Measurements from ENCODE around the gene REV3L.

REV3L gene

GRCh38 chr6:111388681-111389080 is 94.3 kb downstream of the REV3L start:
- no peaks in the 10 kb centered on the region for H3K27me3 ChIP-seq (ENCODE audit: control insufficient read depth, insufficient read depth, low read length)
- H3K4me3 ChIP-seq (ENCODE audit: low read length), result no peak overlapping the region
- peaks cover 60% of the 10 kb centered on the region for H3K36me3 ChIP-seq (ENCODE audit: insufficient read depth, low read length)
- H3K4me2 ChIP-seq (ENCODE audit: low read length), result no peak overlapping the region
- no peaks in the 10 kb centered on the region for H3K4me1 ChIP-seq (ENCODE audit: control insufficient read depth, insufficient read depth, low read length)
- H3K9me3 ChIP-seq (replicated peaks; ENCODE audit: low read length), result no peaks in the 10 kb centered on the region
- no peak overlapping the region for H3K9ac ChIP-seq (ENCODE audit: low read depth, low read length)

GRCh38 chr6:111382476-111383294 is 100.3 kb downstream of the REV3L start:
- H3K4me2 ChIP-seq (ENCODE audit: low read length), result no peak overlapping the region
- no peaks in the 10 kb centered on the region for H3K27me3 ChIP-seq (ENCODE audit: control insufficient read depth, insufficient read depth, low read length)
- peaks cover 10% of the 10 kb centered on the region for H3K4me1 ChIP-seq (ENCODE audit: control insufficient read depth, insufficient read depth, low read length)
- H3K9me3 ChIP-seq (replicated peaks; ENCODE audit: low read length), result no peaks in the 10 kb centered on the region
- peaks cover 60% of the 10 kb centered on the region for H3K36me3 ChIP-seq (ENCODE audit: insufficient read depth, low read length)
- no peak overlapping the region for H3K4me3 ChIP-seq (ENCODE audit: low read length)
- H3K9ac ChIP-seq (ENCODE audit: low read depth, low read length), result no peak overlapping the region

- Histone ChIP-seq H3K36me3 (ENCODE audit: insufficient read depth, low read length) (peaks cover 60% of the 10 kb centered on the region), H3K4me1 (ENCODE audit: control insufficient read depth, insufficient read depth, low read length) (peaks cover 10% of the 10 kb centered on the region), H3K4me3 (ENCODE audit: low read length) (no peak overlapping the region), H3K4me2 (ENCODE audit: low read length) (no peak overlapping the region), H3K9ac (ENCODE audit: low read depth, low read length) (no peak overlapping the region), H3K27me3 (ENCODE audit: control insufficient read depth, insufficient read depth, low read length) (no peaks in the 10 kb centered on the region), H3K9me3 (replicated peaks; ENCODE audit: low read length) (no peaks in the 10 kb centered on the region)
These were observed 101.3 kb downstream of the REV3L start for GRCh38 chr6:111381728-111382127.

- no peak overlapping the region for H3K9ac ChIP-seq (ENCODE audit: low read depth, low read length)
- peaks cover 10% of the 10 kb centered on the region for H3K4me1 ChIP-seq (ENCODE audit: control insufficient read depth, insufficient read depth, low read length)
- H3K9me3 ChIP-seq (replicated peaks; ENCODE audit: low read length), result no peaks in the 10 kb centered on the region
- peaks cover 66% of the 10 kb centered on the region for H3K36me3 ChIP-seq (ENCODE audit: insufficient read depth, low read length)
- H3K4me3 ChIP-seq (ENCODE audit: low read length), result no peak overlapping the region
- no peak overlapping the region for H3K4me2 ChIP-seq (ENCODE audit: low read length)
- H3K27me3 ChIP-seq (ENCODE audit: control insufficient read depth, insufficient read depth, low read length), result no peaks in the 10 kb centered on the region
These were observed 101.9 kb downstream of the REV3L start for GRCh38 chr6:111381123-111381522.

GRCh38 chr6:111379831-111380230 is 103.2 kb downstream of the REV3L start:
- H3K4me1 ChIP-seq (ENCODE audit: control insufficient read depth, insufficient read depth, low read length), result peaks cover 10% of the 10 kb centered on the region
- H3K4me2 ChIP-seq (ENCODE audit: low read length), result no peak overlapping the region
- no peaks in the 10 kb centered on the region for H3K27me3 ChIP-seq (ENCODE audit: control insufficient read depth, insufficient read depth, low read length)
- peaks cover 68% of the 10 kb centered on the region for H3K36me3 ChIP-seq (ENCODE audit: insufficient read depth, low read length)
- H3K4me3 ChIP-seq (ENCODE audit: low read length), result no peak overlapping the region
- no peak overlapping the region for H3K9ac ChIP-seq (ENCODE audit: low read depth, low read length)
- no peaks in the 10 kb centered on the region for H3K9me3 ChIP-seq (replicated peaks; ENCODE audit: low read length)

- Histone ChIP-seq H3K36me3 (ENCODE audit: insufficient read depth, low read length) (peaks cover 68% of the 10 kb centered on the region), H3K4me3 (ENCODE audit: low read length) (no peak overlapping the region), H3K27me3 (ENCODE audit: control insufficient read depth, insufficient read depth, low read length) (no peaks in the 10 kb centered on the region), H3K4me2 (ENCODE audit: low read length) (no peak overlapping the region), H3K9me3 (replicated peaks; ENCODE audit: low read length) (no peaks in the 10 kb centered on the region), H3K9ac (ENCODE audit: low read depth, low read length) (no peak overlapping the region), H3K4me1 (ENCODE audit: control insufficient read depth, insufficient read depth, low read length) (peaks cover 10% of the 10 kb centered on the region)
These were observed 103.7 kb downstream of the REV3L start for GRCh38 chr6:111379302-111379701.

- Histone ChIP-seq H3K27me3 (ENCODE audit: control insufficient read depth, insufficient read depth, low read length) (no peaks in the 10 kb centered on the region), H3K9ac (ENCODE audit: low read depth, low read length) (no peak overlapping the region), H3K4me1 (ENCODE audit: control insufficient read depth, insufficient read depth, low read length) (peaks cover 10% of the 10 kb centered on the region), H3K36me3 (ENCODE audit: insufficient read depth, low read length) (peaks cover 69% of the 10 kb centered on the region), H3K4me3 (ENCODE audit: low read length) (no peak overlapping the region), H3K4me2 (ENCODE audit: low read length) (no peak overlapping the region), H3K9me3 (replicated peaks; ENCODE audit: low read length) (no peaks in the 10 kb centered on the region)
These were observed 105.4 kb downstream of the REV3L start for GRCh38 chr6:111377558-111378120.

GRCh38 chr6:111367393-111368088 is 115.5 kb downstream of the REV3L start:
- H3K9me3 ChIP-seq (replicated peaks; ENCODE audit: low read length), result no peaks in the 10 kb centered on the region
- peaks cover 27% of the 10 kb centered on the region for H3K36me3 ChIP-seq (ENCODE audit: insufficient read depth, low read length)
- no peak overlapping the region for H3K4me2 ChIP-seq (ENCODE audit: low read length)
- H3K4me1 ChIP-seq (ENCODE audit: control insufficient read depth, insufficient read depth, low read length), result no peaks in the 10 kb centered on the region
- no peaks in the 10 kb centered on the region for H3K27me3 ChIP-seq (ENCODE audit: control insufficient read depth, insufficient read depth, low read length)
- no peak overlapping the region for H3K9ac ChIP-seq (ENCODE audit: low read depth, low read length)
- no peak overlapping the region for H3K4me3 ChIP-seq (ENCODE audit: low read length)

GRCh38 chr6:111361648-111362047 is 121.4 kb downstream of the REV3L start:
- Histone ChIP-seq H3K36me3 (ENCODE audit: insufficient read depth, low read length) (peaks cover 30% of the 10 kb centered on the region), H3K4me3 (ENCODE audit: low read length) (no peak overlapping the region), H3K9ac (ENCODE audit: low read depth, low read length) (no peak overlapping the region), H3K4me2 (ENCODE audit: low read length) (no peak overlapping the region), H3K4me1 (ENCODE audit: control insufficient read depth, insufficient read depth, low read length) (no peaks in the 10 kb centered on the region), H3K27me3 (ENCODE audit: control insufficient read depth, insufficient read depth, low read length) (no peaks in the 10 kb centered on the region), H3K9me3 (replicated peaks; ENCODE audit: low read length) (no peaks in the 10 kb centered on the region)

GRCh38 chr6:111358454-111358853 is 124.6 kb downstream of the REV3L start:
- no peak overlapping the region for H3K4me2 ChIP-seq (ENCODE audit: low read length)
- H3K36me3 ChIP-seq (ENCODE audit: insufficient read depth, low read length), result peaks cover 36% of the 10 kb centered on the region
- no peaks in the 10 kb centered on the region for H3K9me3 ChIP-seq (replicated peaks; ENCODE audit: low read length)
- H3K27me3 ChIP-seq (ENCODE audit: control insufficient read depth, insufficient read depth, low read length), result no peaks in the 10 kb centered on the region
- H3K4me3 ChIP-seq (ENCODE audit: low read length), result no peak overlapping the region
- no peak overlapping the region for H3K9ac ChIP-seq (ENCODE audit: low read depth, low read length)
- H3K4me1 ChIP-seq (ENCODE audit: control insufficient read depth, insufficient read depth, low read length), result no peaks in the 10 kb centered on the region

GRCh38 chr6:111357705-111358104 is 125.3 kb downstream of the REV3L start:
- Histone ChIP-seq H3K27me3 (ENCODE audit: control insufficient read depth, insufficient read depth, low read length) (no peaks in the 10 kb centered on the region), H3K4me2 (ENCODE audit: low read length) (no peak overlapping the region), H3K4me3 (ENCODE audit: low read length) (no peak overlapping the region), H3K9me3 (replicated peaks; ENCODE audit: low read length) (no peaks in the 10 kb centered on the region), H3K9ac (ENCODE audit: low read depth, low read length) (no peak overlapping the region), H3K4me1 (ENCODE audit: control insufficient read depth, insufficient read depth, low read length) (no peaks in the 10 kb centered on the region), H3K36me3 (ENCODE audit: insufficient read depth, low read length) (peaks cover 39% of the 10 kb centered on the region)
